GM12873 (cell line): Measurements from ENCODE around the gene CD1C.

ENCODE experiments used
- CTCF ChIP-seq: IDR thresholded peaks from 2 replicates; pipeline ENCODE4 v1.5.1; 2012; ENCODE audit warnings: low read depth, mild to moderate bottlenecking, moderate library complexity, low read length, control low read depth; ENCODE audit not compliant: insufficient read depth; ENCODE audit errors: missing control alignments

The CD1C gene

GRCh38 chr1:158335213-158335532 lies 45.5 kb downstream of the CD1C start:
- TF ChIP-seq CTCF = no peak
